Keratinocyte (primary cell): ENCODE measurements around the gene SDK1. TPM values are rescaled to one million over a fixed set of nuclear protein-coding genes. Genes with fewer than 3 reads are reported as not detected.

Experiments
- DNase-seq: peaks from one replicate; pipeline ENCODE4 v3.0.0-alpha.2; 2011; ENCODE audit warnings: low read depth, missing footprints, low spot score
- FAIRE-seq: peaks from 2 replicates; lab custom pipeline; 2011; peaks lifted over from hg19 to GRCh38; lab: Jason Lieb, UNC
- H2AFZ ChIP-seq: 2 replicates; pipeline ENCODE4 v1.6.0; 2012; ENCODE audit warnings: low read length, control low read depth, inconsistent platforms; ENCODE audit not compliant: control insufficient read depth
- H3K27ac ChIP-seq: 2 replicates; pipeline ENCODE4 v1.5.1; 2011; ENCODE audit warnings: low read length; ENCODE audit not compliant: control insufficient read depth, insufficient read depth
- H3K27me3 ChIP-seq: 3 replicates; pipeline ENCODE4 v1.6.0; 2011; ENCODE audit warnings: low read length; ENCODE audit not compliant: control insufficient read depth, insufficient read depth; ENCODE audit errors: extremely low read depth
- H3K36me3 ChIP-seq, 2 experiments: 2 replicates in 1 of 2; 3 replicates in 1 of 2; pipeline ENCODE4 v1.5.1; 2011; ENCODE audit warnings: low read length in 2 of 2, mild to moderate bottlenecking in 1 of 2; ENCODE audit not compliant: control insufficient read depth in 2 of 2, insufficient read depth in 2 of 2; ENCODE audit errors: extremely low read depth in 1 of 2
- H3K4me1 ChIP-seq: 3 replicates; pipeline ENCODE4 v1.5.1; 2011; ENCODE audit warnings: low read length; ENCODE audit not compliant: control insufficient read depth, insufficient read depth; ENCODE audit errors: extremely low read depth
- H3K4me2 ChIP-seq: 3 replicates; pipeline ENCODE4 v1.6.0; 2011; ENCODE audit warnings: low read depth, low read length; ENCODE audit not compliant: control insufficient read depth, insufficient read depth; ENCODE audit errors: extremely low read depth
- H3K4me3 ChIP-seq, 3 experiments: fragments of 200-600 bp in 1 of 3; sonication (generic) in 1 of 3; 2 replicates in 2 of 3; 3 replicates in 1 of 3; pipeline ENCODE4 v1.5.1; 2011 to 2016; ENCODE audit warnings: low read length in 3 of 3, mild to moderate bottlenecking in 3 of 3, control low read depth in 2 of 3, inconsistent platforms in 1 of 3, low read depth in 1 of 3, mixed read lengths in 1 of 3, mixed run types in 1 of 3, moderate library complexity in 1 of 3; ENCODE audit not compliant: control insufficient read depth in 2 of 3, insufficient read depth in 2 of 3; ENCODE audit errors: extremely low read depth in 1 of 3
- H3K79me2 ChIP-seq: 2 replicates; pipeline ENCODE4 v1.6.0; 2012; ENCODE audit warnings: low read length; ENCODE audit not compliant: control insufficient read depth, insufficient read depth
- H3K9ac ChIP-seq: 3 replicates; pipeline ENCODE4 v1.6.0; 2011; ENCODE audit warnings: low read length; ENCODE audit not compliant: control insufficient read depth, insufficient read depth; ENCODE audit errors: extremely low read depth
- H3K9me1 ChIP-seq: 3 replicates; pipeline ENCODE4 v1.6.0; 2011; ENCODE audit warnings: low read length; ENCODE audit not compliant: control insufficient read depth, insufficient read depth; ENCODE audit errors: extremely low read depth
- H3K9me3 ChIP-seq: 2 replicates; pipeline ENCODE4 v1.5.1; 2012; ENCODE audit warnings: low read depth, low read length; ENCODE audit not compliant: control insufficient read depth
- H4K20me1 ChIP-seq: 3 replicates; pipeline ENCODE4 v1.6.0; 2011; ENCODE audit warnings: low read length; ENCODE audit not compliant: control insufficient read depth, insufficient read depth; ENCODE audit errors: extremely low read depth
- EZH2 ChIP-seq: IDR thresholded peaks from one replicate; pipeline ENCODE4 v1.6.1; 2012; ENCODE audit warnings: inconsistent platforms, mild to moderate bottlenecking, low read length, moderate library complexity
- dilution Hi-C: fragments of 300-500 bp; cut with MboI; formaldehyde crosslinking; loops from one replicate; pipeline ENCODE4 v1.7.0; 2020; ENCODE audit warnings: low sequenced_read_pairs; ENCODE audit not compliant: extremely low pct_ligation_motif_present
- polyA plus RNA-seq, 5 experiments: library from polyadenylated mRNA; depleted of rRNA in 3 of 5; stranded (reverse) in 3 of 5; stranded (forward) in 1 of 5; unstranded in 1 of 5; fragments of >200 nt; gene quantifications; 1 replicate in 1 of 5; 2 replicates in 3 of 5; 3 replicates in 1 of 5; pipeline versions ENCODE4 v1.2.1 to v1.2.3, GENCODE V29; 2011 to 2012; ENCODE audit warnings: missing spikeins in 2 of 5, low read depth in 1 of 5, low replicate concordance in 1 of 5
- TF ChIP-seq, protein P1 (sequence below), 3 experiments: IDR thresholded peaks in 1 of 3; conservative IDR thresholded peaks in 1 of 3; optimal IDR thresholded peaks in 1 of 3; 2 replicates in 2 of 3; 3 replicates in 1 of 3; pipeline versions ENCODE3 to v1.5.1; 2011; ENCODE audit warnings: low read length in 3 of 3, mild to moderate bottlenecking in 3 of 3, moderate library complexity in 2 of 3, control low read depth in 1 of 3, inconsistent platforms in 1 of 3; ENCODE audit not compliant: insufficient read depth in 2 of 3; ENCODE audit errors: extremely low read depth in 1 of 3

SDK1 gene
- polyA plus RNA-seq, 1 donor (not counting 4 experiments of a cell fraction or from before 2014, with no cell fraction given) = 0.66 TPM

DNA sequence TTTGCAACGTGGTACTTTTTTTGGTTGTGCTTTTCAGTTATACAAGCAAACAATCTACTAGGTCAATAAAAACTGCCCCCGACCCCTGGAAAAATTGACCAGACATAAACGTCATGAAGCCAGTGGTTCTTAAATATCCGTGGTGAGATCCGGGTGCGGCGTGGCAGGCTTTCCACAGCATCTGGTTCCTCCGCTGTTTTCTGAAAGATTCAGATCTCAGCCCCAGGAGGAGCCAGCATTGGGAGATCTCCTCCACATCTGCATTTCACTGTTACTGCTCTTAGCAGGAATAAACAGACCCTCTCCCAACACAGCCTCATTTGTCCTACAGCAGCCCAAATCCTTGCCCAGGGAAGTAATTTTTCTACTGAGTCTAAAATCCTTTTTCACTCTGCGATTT lies 716.7 kb downstream of the SDK1 start:
- DNase-seq (no peak), FAIRE-seq (no peak)
- Histone ChIP-seq H3K4me3 (no peak overlapping the region), H3K27ac (no peak overlapping the region), H3K4me2 (no peak overlapping the region), H3K4me1 (no peaks in the 10 kb centered on the region), H2AFZ (no peak overlapping the region), H3K9me3 (peaks cover 6% of the 10 kb centered on the region), H3K27me3 (no peaks in the 10 kb centered on the region), H3K79me2 (no peaks in the 10 kb centered on the region), H4K20me1 (no peaks in the 10 kb centered on the region), H3K9ac (no peak overlapping the region), H3K36me3 (peaks cover 0 to 7% of the 10 kb centered on the region in 2 experiments), H3K9me1 (no peaks in the 10 kb centered on the region)
- TF ChIP-seq, protein P1, sequence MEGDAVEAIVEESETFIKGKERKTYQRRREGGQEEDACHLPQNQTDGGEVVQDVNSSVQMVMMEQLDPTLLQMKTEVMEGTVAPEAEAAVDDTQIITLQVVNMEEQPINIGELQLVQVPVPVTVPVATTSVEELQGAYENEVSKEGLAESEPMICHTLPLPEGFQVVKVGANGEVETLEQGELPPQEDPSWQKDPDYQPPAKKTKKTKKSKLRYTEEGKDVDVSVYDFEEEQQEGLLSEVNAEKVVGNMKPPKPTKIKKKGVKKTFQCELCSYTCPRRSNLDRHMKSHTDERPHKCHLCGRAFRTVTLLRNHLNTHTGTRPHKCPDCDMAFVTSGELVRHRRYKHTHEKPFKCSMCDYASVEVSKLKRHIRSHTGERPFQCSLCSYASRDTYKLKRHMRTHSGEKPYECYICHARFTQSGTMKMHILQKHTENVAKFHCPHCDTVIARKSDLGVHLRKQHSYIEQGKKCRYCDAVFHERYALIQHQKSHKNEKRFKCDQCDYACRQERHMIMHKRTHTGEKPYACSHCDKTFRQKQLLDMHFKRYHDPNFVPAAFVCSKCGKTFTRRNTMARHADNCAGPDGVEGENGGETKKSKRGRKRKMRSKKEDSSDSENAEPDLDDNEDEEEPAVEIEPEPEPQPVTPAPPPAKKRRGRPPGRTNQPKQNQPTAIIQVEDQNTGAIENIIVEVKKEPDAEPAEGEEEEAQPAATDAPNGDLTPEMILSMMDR (optimal IDR thresholded peaks at IDR 0.05 in 1 of 3, IDR thresholded peaks at IDR 0.05 in 1 of 3, conservative IDR thresholded peaks at IDR 0.05 in 1 of 3; ENCODE audit: extremely low read depth in 1 of 3, insufficient read depth in 2 of 3, low read length in 3 of 3) = no peak
- no peak for TF ChIP-seq EZH2
- dilution Hi-C loops = no loop called here

DNA sequence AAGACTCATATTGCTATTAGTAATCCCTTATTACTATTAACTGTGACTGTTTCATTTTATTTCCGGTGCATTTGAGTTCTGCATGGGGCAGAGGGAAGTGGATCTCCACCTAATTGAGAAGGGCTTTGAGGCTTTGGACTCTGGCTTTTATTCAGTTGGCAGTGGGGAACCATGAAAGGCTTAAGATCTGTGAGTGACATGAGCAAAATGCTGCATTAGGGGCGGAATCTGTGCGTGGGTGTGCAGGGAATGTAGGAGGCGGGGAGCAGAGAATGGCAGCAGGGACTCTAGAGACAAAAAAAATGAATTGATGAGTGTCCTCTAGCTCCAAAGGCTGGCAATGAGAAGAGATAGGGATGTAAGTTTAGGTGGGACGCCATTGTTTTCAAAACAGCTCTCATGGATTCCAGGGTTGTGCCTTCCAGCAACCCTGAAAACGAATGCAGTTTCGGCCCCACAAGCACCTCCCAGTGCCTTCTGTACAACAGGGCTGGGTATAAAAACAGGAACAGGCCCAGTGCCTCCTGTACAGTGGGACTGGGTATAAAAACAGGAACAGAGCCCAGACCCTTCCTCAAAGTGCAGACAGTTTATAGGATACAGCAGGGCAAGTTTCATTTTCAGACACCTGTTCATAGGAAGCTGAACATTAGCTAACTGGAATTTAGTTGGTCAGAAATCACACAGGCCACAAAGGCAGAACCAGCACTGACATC lies 717.7 kb downstream of the SDK1 start:
- H3K36me3 ChIP-seq = peaks cover 0 to 5% of the 10 kb centered on the region in 2 experiments
- no peak overlapping the region for H3K4me2 ChIP-seq
- DNase-seq (no peak), FAIRE-seq (no peak)
- H3K9ac ChIP-seq = no peak overlapping the region
- no peak overlapping the region for H3K4me3 ChIP-seq
- no peak for TF ChIP-seq EZH2
- TF ChIP-seq, protein P1 (optimal IDR thresholded peaks at IDR 0.05 in 1 of 3, IDR thresholded peaks at IDR 0.05 in 1 of 3, conservative IDR thresholded peaks at IDR 0.05 in 1 of 3; ENCODE audit: extremely low read depth in 1 of 3, insufficient read depth in 2 of 3, low read length in 3 of 3) = no peak
- dilution Hi-C loops = no loop called here
- H3K27ac ChIP-seq = no peak overlapping the region
- peaks cover 6% of the 10 kb centered on the region for H3K9me3 ChIP-seq
- no peaks in the 10 kb centered on the region for H3K4me1 ChIP-seq
- H3K79me2 ChIP-seq = no peaks in the 10 kb centered on the region
- H3K27me3 ChIP-seq = no peaks in the 10 kb centered on the region
- H2AFZ ChIP-seq = no peak overlapping the region
- H4K20me1 ChIP-seq = no peaks in the 10 kb centered on the region
- H3K9me1 ChIP-seq = no peaks in the 10 kb centered on the region
